OCI-LY3 (cell line): ENCODE results near the gene ANOS1.
A peak's percentile ranks its signal among the peaks of the same experiment; 100 is the strongest.

Experiments
- H2AFZ ChIP-seq: fragments of 200-600, 300-600 bp; shearing (Covaris generic); 2 replicates; pipeline ENCODE4 v1.6.0; 2014; ENCODE audit warnings: antibody characterized with exemption, low read depth, low read length
- H3K27ac ChIP-seq: fragments of 200-600, 300-600 bp; sonication (generic); 2 replicates; pipeline ENCODE4 v1.5.1; 2014; ENCODE audit warnings: mild to moderate bottlenecking, low read length, moderate library complexity, mixed read lengths
- H3K27me3 ChIP-seq: fragments of 200-600, 300-600 bp; sonication (generic); 2 replicates; pipeline ENCODE4 v1.6.1; 2014; ENCODE audit warnings: low read depth, low read length, mixed read lengths
- H3K36me3 ChIP-seq: fragments of 200-600, 300-600 bp; sonication (generic); replicated peaks from 2 replicates; pipeline ENCODE3; 2014; ENCODE audit warnings: low read depth, low read length, mixed read lengths
- H3K4me1 ChIP-seq: fragments of 300-600, 200-600 bp; sonication (generic); 2 replicates; pipeline ENCODE4 v1.6.1; 2014; ENCODE audit warnings: low read length, mixed read lengths
- H3K4me2 ChIP-seq: fragments of 200-600, 300-600 bp; sonication (generic); 2 replicates; pipeline ENCODE4 v1.6.1; 2014; ENCODE audit warnings: low read length, mixed read lengths
- H3K4me3 ChIP-seq: fragments of 300-600, 200-600 bp; sonication (generic); 2 replicates; pipeline ENCODE4 v1.5.1; 2014; ENCODE audit warnings: antibody characterized with exemption, mild to moderate bottlenecking, low read length, moderate library complexity
- H3K79me2 ChIP-seq: fragments of 300-600, 200-600 bp; shearing (Covaris generic); 2 replicates; pipeline ENCODE4 v1.6.1; 2014; ENCODE audit warnings: mild to moderate bottlenecking, low read length, mixed read lengths
- H3K9ac ChIP-seq: fragments of 300-600, 200-600 bp; shearing (Covaris generic); 2 replicates; pipeline ENCODE4 v1.6.0; 2014; ENCODE audit warnings: mild to moderate bottlenecking, low read length, moderate library complexity
- H3K9me3 ChIP-seq: fragments of 200-600, 300-600 bp; shearing (Covaris generic); 2 replicates; pipeline ENCODE4 v1.6.1; 2014; ENCODE audit warnings: low read length, mixed read lengths; ENCODE audit not compliant: insufficient read depth
- H4K20me1 ChIP-seq: fragments of 200-600, 300-600 bp; sonication (generic); 2 replicates; pipeline ENCODE4 v1.6.1; 2016; ENCODE audit warnings: low read length, mixed read lengths; ENCODE audit not compliant: insufficient read depth
- EZH2phosphoT487 ChIP-seq: fragments of 200-600 bp; shearing (Covaris generic); IDR thresholded peaks from 2 replicates; pipeline ENCODE4 v1.6.1; 2018; ENCODE audit warnings: antibody characterized with exemption, mixed run types, low read depth
- TF ChIP-seq, protein P1 (sequence below): fragments of 200-600, 300-600 bp; sonication (generic); IDR thresholded peaks from 2 replicates; pipeline ENCODE4 v1.5.1; 2014; ENCODE audit warnings: antibody characterized with exemption, low read length, low read depth

The ANOS1 gene

DNA sequence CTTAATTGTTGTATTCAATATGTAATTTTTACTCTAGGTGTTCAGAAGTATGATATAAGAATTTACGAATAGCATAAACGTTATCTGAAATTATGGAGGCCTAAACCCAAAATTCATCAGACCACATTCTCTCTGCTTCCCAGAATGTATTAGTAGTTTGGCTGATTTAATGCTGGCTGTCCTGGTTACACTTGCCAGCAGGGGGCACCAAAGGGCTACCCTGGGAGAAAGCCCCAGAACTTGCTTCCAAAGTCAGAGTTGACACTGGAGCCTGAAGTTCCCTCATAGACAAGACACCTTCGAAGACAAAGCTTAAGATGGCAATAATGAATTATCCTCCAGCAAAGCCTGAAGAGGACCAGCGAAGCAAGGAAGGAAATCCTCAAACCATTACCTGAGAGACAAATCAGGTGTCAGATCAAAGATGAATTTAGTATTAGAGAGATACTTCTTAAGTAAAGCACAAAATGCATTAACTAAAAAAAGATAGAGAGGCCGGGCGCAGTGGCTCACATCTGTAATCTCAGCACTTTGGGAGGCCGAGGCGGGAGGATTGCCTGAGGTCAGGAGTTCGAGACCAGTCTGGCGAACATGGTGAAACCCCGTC lies 11.3 kb upstream of the ANOS1 start:
- no peak overlapping the region for H3K4me2 ChIP-seq
- H3K36me3 ChIP-seq, result no peaks in the 10 kb centered on the region
- no peaks in the 10 kb centered on the region for H4K20me1 ChIP-seq
- no peak overlapping the region for H3K27ac ChIP-seq
- no peaks in the 10 kb centered on the region for H3K79me2 ChIP-seq
- no peaks in the 10 kb centered on the region for H3K4me1 ChIP-seq
- H2AFZ ChIP-seq, result no peak overlapping the region
- no peak overlapping the region for H3K4me3 ChIP-seq
- no peaks in the 10 kb centered on the region for H3K27me3 ChIP-seq
- TF ChIP-seq EZH2phosphoT487, result no peak
- TF ChIP-seq, protein P1, sequence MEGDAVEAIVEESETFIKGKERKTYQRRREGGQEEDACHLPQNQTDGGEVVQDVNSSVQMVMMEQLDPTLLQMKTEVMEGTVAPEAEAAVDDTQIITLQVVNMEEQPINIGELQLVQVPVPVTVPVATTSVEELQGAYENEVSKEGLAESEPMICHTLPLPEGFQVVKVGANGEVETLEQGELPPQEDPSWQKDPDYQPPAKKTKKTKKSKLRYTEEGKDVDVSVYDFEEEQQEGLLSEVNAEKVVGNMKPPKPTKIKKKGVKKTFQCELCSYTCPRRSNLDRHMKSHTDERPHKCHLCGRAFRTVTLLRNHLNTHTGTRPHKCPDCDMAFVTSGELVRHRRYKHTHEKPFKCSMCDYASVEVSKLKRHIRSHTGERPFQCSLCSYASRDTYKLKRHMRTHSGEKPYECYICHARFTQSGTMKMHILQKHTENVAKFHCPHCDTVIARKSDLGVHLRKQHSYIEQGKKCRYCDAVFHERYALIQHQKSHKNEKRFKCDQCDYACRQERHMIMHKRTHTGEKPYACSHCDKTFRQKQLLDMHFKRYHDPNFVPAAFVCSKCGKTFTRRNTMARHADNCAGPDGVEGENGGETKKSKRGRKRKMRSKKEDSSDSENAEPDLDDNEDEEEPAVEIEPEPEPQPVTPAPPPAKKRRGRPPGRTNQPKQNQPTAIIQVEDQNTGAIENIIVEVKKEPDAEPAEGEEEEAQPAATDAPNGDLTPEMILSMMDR, result peak; percentile 72
- H3K9me3 ChIP-seq, result no peaks in the 10 kb centered on the region
- no peak overlapping the region for H3K9ac ChIP-seq

DNA sequence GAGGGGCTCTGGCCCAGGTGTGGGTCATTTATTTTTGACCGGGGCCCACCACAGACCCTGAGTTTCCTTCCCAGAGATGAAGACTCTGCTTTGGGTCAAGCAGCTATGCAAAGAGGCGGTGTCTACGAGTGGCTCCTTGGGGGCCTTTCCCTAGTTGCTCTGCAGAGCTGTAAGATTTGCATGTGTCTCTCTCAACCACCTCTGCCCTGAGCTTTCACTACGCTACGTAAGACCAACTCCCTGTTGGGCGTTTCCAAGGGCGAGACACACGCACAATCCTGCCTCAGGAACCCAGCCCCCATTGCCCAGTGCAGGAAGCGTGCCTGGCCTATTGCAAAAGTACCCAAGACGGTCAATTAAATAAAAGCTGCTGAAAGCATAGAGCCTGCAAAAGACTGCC lies 10.0 kb upstream of the ANOS1 start:
- Histone ChIP-seq H3K79me2 (no peaks in the 10 kb centered on the region), H3K27ac (no peak overlapping the region), H3K4me1 (no peaks in the 10 kb centered on the region), H3K9ac (no peak overlapping the region), H3K4me2 (no peak overlapping the region), H3K36me3 (no peaks in the 10 kb centered on the region), H3K9me3 (no peaks in the 10 kb centered on the region), H4K20me1 (no peaks in the 10 kb centered on the region), H2AFZ (no peak overlapping the region), H3K27me3 (no peaks in the 10 kb centered on the region), H3K4me3 (no peak overlapping the region)
- no peak for TF ChIP-seq EZH2phosphoT487
- TF ChIP-seq, protein P1, result no peak

DNA sequence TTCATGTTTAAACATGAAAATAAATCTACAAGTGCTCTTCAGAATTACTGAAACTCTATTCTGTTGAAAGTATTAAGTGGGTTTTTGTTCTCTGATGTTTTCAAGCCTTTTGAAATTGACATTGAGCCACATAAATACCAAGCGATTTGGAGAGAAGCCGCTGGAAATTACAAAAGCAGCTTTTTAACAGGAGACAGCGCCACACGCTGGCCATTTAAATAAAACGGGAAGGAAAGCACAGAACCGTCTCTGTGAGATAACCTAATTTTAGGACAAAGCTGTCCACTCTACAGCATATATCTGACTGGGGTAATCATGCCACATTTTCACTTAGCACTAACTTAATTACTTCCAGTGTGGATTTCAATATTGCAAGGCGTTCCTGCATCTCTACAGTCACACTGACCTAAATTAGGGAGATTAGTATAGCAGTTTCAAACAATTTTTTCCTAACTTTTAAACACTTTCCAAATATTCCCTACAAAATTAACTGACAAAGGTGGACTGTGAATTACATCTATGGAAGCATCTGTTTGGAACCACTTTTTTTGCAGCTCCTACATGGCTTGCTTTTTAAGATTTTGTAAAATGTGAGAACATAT lies 6.8 kb upstream of the ANOS1 start:
- no peak overlapping the region for H3K27ac ChIP-seq
- H3K9ac ChIP-seq, result no peak overlapping the region
- no peak overlapping the region for H2AFZ ChIP-seq
- TF ChIP-seq, protein P1, result peak; percentile 67
- TF ChIP-seq EZH2phosphoT487, result no peak
- H3K4me2 ChIP-seq, result no peak overlapping the region
- H3K27me3 ChIP-seq, result no peaks in the 10 kb centered on the region
- no peaks in the 10 kb centered on the region for H4K20me1 ChIP-seq
- no peaks in the 10 kb centered on the region for H3K36me3 ChIP-seq
- no peaks in the 10 kb centered on the region for H3K4me1 ChIP-seq
- no peak overlapping the region for H3K4me3 ChIP-seq
- no peaks in the 10 kb centered on the region for H3K79me2 ChIP-seq
- H3K9me3 ChIP-seq, result no peaks in the 10 kb centered on the region

DNA sequence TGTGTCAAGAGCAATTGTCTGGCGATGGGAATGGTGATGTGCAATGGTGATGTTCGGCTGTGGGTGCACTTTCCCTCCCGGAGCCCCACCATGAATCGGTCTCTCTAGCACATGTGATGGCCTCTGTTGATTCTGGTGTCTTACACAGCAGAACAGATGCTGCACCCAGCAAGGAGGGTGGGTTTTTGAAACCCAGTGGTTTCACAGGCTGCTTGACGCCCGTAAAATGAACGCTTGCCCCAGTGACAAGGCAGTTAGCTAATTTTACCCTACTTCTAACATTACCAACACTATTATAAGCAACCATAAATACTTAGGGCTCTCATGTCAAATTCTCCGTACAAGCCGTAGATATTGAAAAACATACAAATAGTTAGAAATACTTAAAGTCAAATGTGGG lies 5.9 kb upstream of the ANOS1 start:
- H4K20me1 ChIP-seq, result no peaks in the 10 kb centered on the region
- no peaks in the 10 kb centered on the region for H3K79me2 ChIP-seq
- no peak overlapping the region for H2AFZ ChIP-seq
- H3K36me3 ChIP-seq, result no peaks in the 10 kb centered on the region
- H3K9me3 ChIP-seq, result no peaks in the 10 kb centered on the region
- H3K9ac ChIP-seq, result no peak overlapping the region
- no peak overlapping the region for H3K4me3 ChIP-seq
- TF ChIP-seq, protein P1, result no peak
- TF ChIP-seq EZH2phosphoT487, result no peak
- no peak overlapping the region for H3K4me2 ChIP-seq
- H3K27ac ChIP-seq, result no peak overlapping the region
- H3K4me1 ChIP-seq, result no peaks in the 10 kb centered on the region
- H3K27me3 ChIP-seq, result no peaks in the 10 kb centered on the region
